Cardiac septum (tissue), 1 donor: ENCODE measurements around the gene TFEB. TPM values are rescaled to one million over a fixed set of nuclear protein-coding genes. Genes with fewer than 3 reads are reported as not detected.

Experiments used
- DNase-seq: peaks from one replicate; pipeline ENCODE4 v3.0.0-alpha.2; 2020; ENCODE audit warnings: low spot score
- intact Hi-C: fragments of 100-400 bp; cut with DNase I; formaldehyde crosslinking; loops from one replicate; pipeline ENCODE4 v1.14.0; 2022
- total RNA-seq: library from RNA; stranded (reverse); fragmentation: NEBNext Ultra II Directional; extraction: Animal tissue kit (Norgen Biotek cat#: 25700); gene quantifications from one replicate; pipeline ENCODE4 v1.2.1, GENCODE V29; 2021
- donor health status: DM: no; HTN: no; CAD: no.

The TFEB gene
- total RNA-seq, 1 donor from 2014 or later, result 45.6 TPM

- no peak for DNase-seq
- intact Hi-C loops, result no loop called here
Measured at GRCh38 chr6:41699063-41699462, 36.3 kb downstream of the TFEB start.

DNA sequence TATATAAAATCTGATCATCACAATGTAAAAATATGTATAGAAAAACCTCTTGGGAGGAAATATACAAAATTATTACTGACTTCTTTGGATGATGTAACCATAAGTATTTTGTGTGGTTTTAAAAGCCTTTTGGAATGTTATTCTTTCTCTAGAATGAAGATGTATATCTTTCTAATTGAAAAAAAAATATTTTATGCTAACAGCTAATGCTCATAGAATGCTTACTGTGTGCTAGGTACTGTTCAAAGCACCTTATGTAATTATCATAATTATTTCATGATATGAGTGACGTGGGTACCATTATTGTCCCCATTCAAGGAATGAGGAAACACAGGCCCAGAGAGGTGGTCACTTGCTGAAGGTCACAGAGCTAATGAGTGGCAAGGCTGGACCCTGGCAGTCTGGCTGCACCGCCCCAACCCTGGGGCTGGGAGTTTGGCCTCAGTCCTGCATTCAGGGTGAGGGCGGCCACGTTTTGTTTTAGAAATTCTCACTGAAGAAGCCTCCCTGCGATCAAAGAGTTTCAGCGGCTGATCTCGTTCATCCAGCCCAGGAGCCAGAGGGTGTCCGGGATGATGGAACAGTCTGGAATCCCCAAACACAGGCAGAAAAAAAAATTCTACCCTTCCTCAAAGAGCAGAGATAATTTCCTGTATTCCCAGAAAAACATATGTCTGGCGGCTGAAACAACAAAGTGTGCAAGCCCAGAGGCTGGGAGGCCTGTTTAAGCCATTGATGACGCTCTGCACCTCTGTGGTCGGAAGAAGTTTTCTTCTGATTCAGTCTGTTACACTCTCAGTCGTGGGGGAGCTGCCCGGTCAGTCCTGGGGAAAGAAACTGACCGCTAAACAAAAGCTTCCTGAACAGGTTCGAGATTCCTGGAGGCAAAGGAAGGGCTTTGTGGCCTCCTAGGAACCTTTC lies 37.3 kb downstream of the TFEB start:
- intact Hi-C loops, result no loop called here
- DNase-seq, result no peak

DNA sequence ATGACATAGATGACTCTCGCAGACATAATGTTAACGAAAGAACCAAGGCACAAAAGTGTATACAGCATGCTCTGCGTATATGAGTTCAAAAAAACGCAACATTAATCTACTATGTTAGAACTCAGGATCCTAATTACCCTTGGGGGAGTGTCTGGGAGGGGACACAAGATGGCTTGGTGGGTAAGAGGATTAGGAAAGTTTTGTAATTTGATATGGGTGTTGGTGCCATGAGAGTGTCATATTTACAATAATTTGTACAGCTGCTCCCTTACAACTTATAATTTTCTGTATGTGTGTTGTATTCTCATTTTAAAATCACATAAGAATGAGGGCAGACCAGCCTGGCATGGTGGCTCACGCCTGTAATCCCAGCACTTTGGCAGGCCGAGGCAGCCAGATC lies 38.6 kb downstream of the TFEB start:
- no peak for DNase-seq
- intact Hi-C loops, result no loop called here

DNA sequence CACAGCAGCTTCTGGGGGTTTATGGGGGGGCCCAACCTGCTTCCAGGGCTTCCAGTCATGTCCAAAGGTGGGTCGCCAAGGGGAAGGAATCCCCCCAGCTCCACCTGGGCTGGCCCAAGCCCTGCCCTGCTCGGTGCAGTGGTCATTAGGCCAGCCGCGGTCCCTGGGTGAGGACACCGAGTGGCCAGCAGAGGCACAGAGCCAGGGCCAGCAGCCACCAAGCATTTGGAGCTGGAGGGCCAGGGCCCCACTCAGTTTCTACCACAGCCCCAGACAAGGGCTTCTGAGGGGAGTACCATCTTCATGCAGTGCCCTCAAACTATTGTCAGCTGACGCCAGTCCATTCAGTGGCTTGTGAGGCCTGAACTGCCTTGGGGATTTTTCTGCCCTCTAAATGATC lies 39.6 kb downstream of the TFEB start:
- no peak for DNase-seq
- intact Hi-C loops, result no loop called here

DNA sequence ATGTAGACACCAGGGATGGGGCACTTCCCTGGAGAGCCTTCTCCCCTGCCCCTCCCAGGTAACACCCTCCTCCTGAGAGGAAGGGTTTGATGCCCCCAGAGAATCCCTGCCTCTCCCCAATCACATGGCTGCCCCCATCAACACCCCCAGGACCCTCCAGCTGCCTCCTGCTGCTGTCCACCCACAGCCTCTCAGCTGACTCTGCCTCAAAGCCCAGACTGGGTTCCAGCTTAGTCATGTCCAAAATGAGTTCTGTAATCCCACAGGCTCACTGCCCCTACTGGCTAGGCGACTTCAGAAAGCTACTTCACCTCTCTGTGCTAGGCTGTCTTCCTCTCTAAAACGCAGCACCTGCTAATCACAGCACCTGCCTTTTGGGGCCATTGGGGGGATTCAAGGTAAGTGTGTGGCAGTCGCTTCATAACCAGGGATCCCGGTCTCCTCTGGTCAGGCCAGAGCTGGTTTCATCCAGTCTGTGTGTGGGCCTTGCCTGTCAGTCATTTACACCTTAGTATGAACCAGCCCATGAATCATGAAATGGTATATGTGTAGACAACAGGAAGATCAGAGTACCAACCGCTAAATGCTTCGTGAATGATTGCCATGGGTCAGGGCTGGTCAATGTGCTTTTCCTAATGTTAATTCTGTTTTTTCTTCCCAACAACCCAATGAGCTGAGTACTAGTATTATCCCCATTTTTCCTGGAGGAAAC lies 40.4 kb downstream of the TFEB start:
- DNase-seq, result no peak
- intact Hi-C loops, result no loop called here

GRCh38 chr6:41693281-41694240 lies 41.8 kb downstream of the TFEB start:
- intact Hi-C loops, result no loop called here
- no peak for DNase-seq

- no peak for DNase-seq
- intact Hi-C loops, result no loop called here
Measured at GRCh38 chr6:41692730-41693129, 42.7 kb downstream of the TFEB start.

DNA sequence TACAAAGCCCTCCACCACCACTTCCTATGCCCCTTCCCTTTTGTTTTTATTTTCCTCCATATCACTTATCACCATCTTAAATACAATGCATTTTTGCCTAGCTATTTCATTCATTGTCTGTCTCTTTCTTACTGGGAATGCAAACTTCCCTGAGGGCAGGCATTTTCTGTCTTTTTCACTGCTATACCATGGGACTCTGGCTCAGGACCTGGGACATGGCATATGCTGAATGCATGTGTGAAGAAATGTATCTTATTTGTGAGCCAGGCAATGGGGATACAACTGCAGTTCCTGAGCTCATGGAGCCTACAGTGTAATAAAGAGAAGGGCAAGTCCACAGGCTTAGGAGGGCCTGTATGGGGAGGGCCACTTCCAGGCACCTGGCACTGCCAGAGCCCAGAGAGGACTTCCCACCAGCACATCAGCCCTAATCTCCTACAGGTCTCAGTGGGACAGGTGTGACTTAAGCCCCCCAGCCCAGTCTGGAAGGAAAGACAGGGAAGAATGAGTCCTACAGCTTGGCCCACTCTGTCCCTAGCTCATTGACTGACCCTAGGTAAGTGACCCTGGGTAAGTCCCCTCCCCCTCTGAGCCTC lies 43.2 kb downstream of the TFEB start:
- DNase-seq, result no peak
- intact Hi-C loops, result no loop called here

- intact Hi-C loops, result no loop called here
- DNase-seq, result no peak
Measured at GRCh38 chr6:41691426-41692079, 43.9 kb downstream of the TFEB start.

- DNase-seq, result no peak
- intact Hi-C loops, result no loop called here
Measured at GRCh38 chr6:41690541-41691330, 44.7 kb downstream of the TFEB start.

DNA sequence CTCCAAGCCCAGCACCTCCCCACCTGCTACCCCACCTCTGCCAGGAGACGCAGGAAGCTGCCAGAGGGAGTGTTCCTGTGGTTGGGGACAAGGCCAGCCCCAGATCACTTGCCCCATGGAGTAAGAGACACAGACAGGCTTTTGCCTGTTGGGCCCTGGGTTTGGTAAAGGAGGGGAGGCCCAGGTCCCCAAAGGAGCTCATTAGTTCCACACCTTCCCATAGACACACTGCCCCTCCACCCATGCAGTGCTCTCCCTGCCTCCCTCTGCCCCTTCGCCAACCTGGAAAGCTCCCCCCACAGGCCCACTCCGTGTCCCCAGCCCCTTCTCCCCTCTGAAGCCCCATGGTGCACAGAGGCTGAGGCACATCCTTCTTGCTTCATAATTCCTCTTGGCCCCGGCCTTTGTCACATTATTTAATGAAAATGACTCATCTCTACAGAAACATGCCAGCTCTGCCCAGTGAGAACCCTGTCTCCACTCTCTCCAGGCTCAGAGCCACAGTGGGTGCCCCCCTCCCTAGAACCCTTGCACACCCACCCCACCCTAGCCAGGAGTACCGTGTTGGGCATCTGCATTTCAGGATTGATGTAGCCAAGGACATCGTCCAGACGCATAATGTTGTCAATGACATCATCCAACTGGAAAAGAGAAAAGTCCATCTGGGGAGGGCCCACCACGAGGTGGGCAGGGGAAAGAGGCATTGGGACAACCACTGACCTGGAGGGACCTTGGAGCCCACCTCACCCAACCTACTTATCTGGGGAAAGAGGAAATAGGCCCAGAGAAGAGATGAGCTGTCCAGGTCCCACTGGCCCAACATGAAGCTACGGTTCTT lies 46.0 kb downstream of the TFEB start:
- DNase-seq, result no peak
- intact Hi-C loops, result loop anchor here (5.0 kb wide), 1 partner anchor 88 kb away; the partner anchor contains the start of gene FRS3

GRCh38 chr6:41688256-41688965 lies 47.0 kb downstream of the TFEB start:
- intact Hi-C loops, result loop anchor here (5.0 kb wide), 1 partner anchor 89 kb away; the partner anchor contains the start of gene FRS3
- no peak for DNase-seq

- no peak for DNase-seq
- intact Hi-C loops, result loop anchor here (5.0 kb wide), 1 partner anchor 90 kb away; the partner anchor contains the start of gene FRS3
Measured at GRCh38 chr6:41687501-41688175, 47.8 kb downstream of the TFEB start.

DNA sequence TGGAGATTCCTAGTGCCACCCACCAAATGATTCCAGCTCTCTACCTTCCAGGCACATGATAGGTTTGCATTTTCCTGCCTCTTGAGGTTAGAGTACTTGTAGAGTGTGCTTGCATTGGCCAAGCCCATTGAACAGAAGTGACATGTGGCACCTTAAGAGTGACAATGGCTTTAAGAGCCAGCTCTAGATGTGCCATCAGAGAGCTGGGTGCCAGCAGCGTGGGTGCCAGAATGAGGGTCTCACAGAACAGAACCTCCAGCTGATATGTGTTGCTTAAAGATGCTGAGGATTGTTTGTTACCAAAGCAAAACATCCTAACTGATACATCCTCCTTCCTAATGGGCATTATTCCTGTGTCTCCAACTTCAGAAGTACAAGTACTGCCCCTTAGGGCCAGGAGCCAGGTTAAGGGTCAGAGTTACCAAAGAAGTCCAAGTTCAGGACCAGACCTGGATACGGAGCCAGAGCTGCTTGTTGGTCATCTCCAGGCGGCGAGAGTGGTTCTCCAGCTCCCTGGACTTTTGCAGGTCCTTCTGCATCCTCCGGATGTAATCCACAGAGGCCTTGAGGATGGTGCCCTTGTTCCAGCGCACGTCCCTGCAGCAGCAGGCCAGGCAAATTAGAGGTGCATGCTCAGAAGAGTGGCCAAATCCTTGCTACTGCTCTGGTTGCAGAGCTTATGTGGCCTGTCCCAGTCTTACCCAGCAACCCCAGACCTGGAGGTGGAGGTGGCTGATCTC lies 49.6 kb downstream of the TFEB start:
- intact Hi-C loops, result loop anchor here (5.0 kb wide), 1 partner anchor 91 kb away; the partner anchor contains the start of gene FRS3
- no peak for DNase-seq
